Measurements from ENCODE around the gene NDRG4. TPM values are rescaled to one million over a fixed set of nuclear protein-coding genes. Genes with fewer than 3 reads are reported as not detected.

NDRG4 gene
- total RNA-seq, 1 experiment from 2014 or later: 8.6 TPM

DNA sequence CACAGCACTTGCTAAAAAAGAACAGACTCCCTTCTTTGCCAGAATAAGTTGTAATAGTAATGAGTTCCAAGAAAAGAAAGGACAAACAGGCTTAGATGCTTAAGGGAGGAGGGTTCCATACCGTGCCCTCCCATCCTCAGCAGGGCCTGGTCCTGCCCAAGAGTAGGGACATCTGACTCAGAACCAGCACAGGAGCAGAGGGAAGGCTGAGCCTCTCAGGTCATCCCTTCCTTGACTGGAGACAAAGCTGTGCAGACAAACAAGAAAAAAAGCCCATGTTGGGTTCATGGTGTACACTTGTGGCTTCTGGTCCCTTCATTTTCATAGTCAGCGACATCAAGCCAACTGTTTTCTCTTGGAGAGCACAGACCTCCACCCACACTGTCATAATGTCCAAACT is 44.2 kb upstream of the NDRG4 start (continued):
- TF ChIP-seq, protein P1, sequence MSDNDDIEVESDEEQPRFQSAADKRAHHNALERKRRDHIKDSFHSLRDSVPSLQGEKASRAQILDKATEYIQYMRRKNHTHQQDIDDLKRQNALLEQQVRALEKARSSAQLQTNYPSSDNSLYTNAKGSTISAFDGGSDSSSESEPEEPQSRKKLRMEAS (IDR thresholded peaks at IDR 0.05): no peak
- TF ChIP-seq TCF7L2 (IDR thresholded peaks at IDR 0.05; ENCODE audit: borderline replicate concordance, extremely low read depth, insufficient read depth, insufficient read length) (no peak), SRF (IDR thresholded peaks at IDR 0.05; ENCODE audit: low read depth) (no peak), ZNF274 (IDR thresholded peaks at IDR 0.05; ENCODE audit: low read depth, low read length) (no peak), EZH2 (IDR thresholded peaks at IDR 0.05) (no peak)
- TF ChIP-seq, protein P2, sequence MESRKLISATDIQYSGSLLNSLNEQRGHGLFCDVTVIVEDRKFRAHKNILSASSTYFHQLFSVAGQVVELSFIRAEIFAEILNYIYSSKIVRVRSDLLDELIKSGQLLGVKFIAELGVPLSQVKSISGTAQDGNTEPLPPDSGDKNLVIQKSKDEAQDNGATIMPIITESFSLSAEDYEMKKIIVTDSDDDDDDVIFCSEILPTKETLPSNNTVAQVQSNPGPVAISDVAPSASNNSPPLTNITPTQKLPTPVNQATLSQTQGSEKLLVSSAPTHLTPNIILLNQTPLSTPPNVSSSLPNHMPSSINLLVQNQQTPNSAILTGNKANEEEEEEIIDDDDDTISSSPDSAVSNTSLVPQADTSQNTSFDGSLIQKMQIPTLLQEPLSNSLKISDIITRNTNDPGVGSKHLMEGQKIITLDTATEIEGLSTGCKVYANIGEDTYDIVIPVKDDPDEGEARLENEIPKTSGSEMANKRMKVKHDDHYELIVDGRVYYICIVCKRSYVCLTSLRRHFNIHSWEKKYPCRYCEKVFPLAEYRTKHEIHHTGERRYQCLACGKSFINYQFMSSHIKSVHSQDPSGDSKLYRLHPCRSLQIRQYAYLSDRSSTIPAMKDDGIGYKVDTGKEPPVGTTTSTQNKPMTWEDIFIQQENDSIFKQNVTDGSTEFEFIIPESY (IDR thresholded peaks at IDR 0.05; ENCODE audit: extremely low read depth, insufficient replicate concordance, low read length): no peak

DNA sequence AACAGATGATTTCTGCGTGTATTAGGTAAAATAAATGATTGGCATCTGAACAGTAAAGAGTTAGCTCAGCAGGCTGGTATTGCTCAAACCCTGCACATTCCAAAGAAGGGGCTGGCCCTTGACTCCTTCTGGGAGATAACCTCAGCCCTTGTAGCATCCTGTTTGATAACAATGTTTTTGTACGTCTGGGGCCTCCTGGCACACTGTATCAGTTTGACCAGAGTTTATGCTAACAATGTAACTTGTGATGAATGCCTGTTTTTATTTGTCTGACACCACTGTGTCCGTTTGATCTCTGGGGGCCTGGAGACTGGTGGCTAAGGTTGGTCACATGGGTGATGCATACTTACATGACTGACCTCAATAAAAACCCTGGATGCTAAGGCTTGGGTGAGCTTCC is 43.8 kb upstream of the NDRG4 start:
- no peaks in the 10 kb centered on the region for H4K20me1 ChIP-seq (ENCODE audit: insufficient read depth)
- intact Hi-C loops (cut with micrococcal nuclease): no loop called here
- H3K27ac ChIP-seq (ENCODE audit: low read depth, low read length): no peak overlapping the region
- CTCF ChIA-PET: no interaction called here
- no peak overlapping the region for H3K4me3 ChIP-seq (replicated peaks in 1 of 2; ENCODE audit: low read depth in 1 of 2, low read length in 2 of 2)
- no peaks in the 10 kb centered on the region for H3K9me2 ChIP-seq (ENCODE audit: insufficient read depth)
- no peaks in the 10 kb centered on the region for H3K36me3 ChIP-seq (ENCODE audit: control insufficient read depth in 1 of 2, insufficient read depth in 2 of 2, low read length in 2 of 2)
- ATAC-seq: no peak
- H3K4me1 ChIP-seq (ENCODE audit: control insufficient read depth in 1 of 2, insufficient read depth in 2 of 2, low read length in 2 of 2): peaks cover 9 to 35% of the 10 kb centered on the region in 2 experiments
- H3K4me2 ChIP-seq (ENCODE audit: low read length): no peak overlapping the region
- POLR2A ChIA-PET: no interaction called here
- H3K9me3 ChIP-seq (ENCODE audit: control insufficient read depth in 1 of 2, insufficient read depth in 1 of 2, low read depth in 1 of 2, low read length in 2 of 2): no peaks in the 10 kb centered on the region
- no peak for DNase-seq (ENCODE audit: low read depth, low spot score)
- no peak overlapping the region for H3K9ac ChIP-seq (ENCODE audit: low read length)
- no peaks in the 10 kb centered on the region for H3K27me3 ChIP-seq (ENCODE audit: insufficient read depth, low read length)
- H3K79me2 ChIP-seq (ENCODE audit: insufficient read depth, low read length): no peaks in the 10 kb centered on the region
- H2AFZ ChIP-seq (ENCODE audit: low read depth, low read length, poor library complexity, severe bottlenecking): no peak overlapping the region
- no TSS peak for BruUV-seq (replicated peaks)
- RAD21 ChIA-PET (ENCODE audit: low non-redundant PET in 1 of 2, low total read pairs in 2 of 2, uncharacterized antibody in 2 of 2, unreplicated experiment in 2 of 2): no interaction called here
- TF ChIP-seq ELF1 (IDR thresholded peaks at IDR 0.05; ENCODE audit: borderline replicate concordance, low read depth): no peak
- TF ChIP-seq, protein P1 (IDR thresholded peaks at IDR 0.05): no peak
- TF ChIP-seq EZH2 (IDR thresholded peaks at IDR 0.05): no peak
- TF ChIP-seq, protein P3, sequence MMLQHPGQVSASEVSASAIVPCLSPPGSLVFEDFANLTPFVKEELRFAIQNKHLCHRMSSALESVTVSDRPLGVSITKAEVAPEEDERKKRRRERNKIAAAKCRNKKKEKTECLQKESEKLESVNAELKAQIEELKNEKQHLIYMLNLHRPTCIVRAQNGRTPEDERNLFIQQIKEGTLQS (IDR thresholded peaks at IDR 0.05): no peak
- no peak for TF ChIP-seq EZH2phosphoT487 (IDR thresholded peaks at IDR 0.05; ENCODE audit: borderline replicate concordance)
- TF ChIP-seq CBX3 (IDR thresholded peaks at IDR 0.05; ENCODE audit: low read depth): no peak
- TF ChIP-seq, protein P4, sequence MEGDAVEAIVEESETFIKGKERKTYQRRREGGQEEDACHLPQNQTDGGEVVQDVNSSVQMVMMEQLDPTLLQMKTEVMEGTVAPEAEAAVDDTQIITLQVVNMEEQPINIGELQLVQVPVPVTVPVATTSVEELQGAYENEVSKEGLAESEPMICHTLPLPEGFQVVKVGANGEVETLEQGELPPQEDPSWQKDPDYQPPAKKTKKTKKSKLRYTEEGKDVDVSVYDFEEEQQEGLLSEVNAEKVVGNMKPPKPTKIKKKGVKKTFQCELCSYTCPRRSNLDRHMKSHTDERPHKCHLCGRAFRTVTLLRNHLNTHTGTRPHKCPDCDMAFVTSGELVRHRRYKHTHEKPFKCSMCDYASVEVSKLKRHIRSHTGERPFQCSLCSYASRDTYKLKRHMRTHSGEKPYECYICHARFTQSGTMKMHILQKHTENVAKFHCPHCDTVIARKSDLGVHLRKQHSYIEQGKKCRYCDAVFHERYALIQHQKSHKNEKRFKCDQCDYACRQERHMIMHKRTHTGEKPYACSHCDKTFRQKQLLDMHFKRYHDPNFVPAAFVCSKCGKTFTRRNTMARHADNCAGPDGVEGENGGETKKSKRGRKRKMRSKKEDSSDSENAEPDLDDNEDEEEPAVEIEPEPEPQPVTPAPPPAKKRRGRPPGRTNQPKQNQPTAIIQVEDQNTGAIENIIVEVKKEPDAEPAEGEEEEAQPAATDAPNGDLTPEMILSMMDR (IDR thresholded peaks at IDR 0.05 in 2 of 3, conservative IDR thresholded peaks at IDR 0.05 in 1 of 3; ENCODE audit: borderline replicate concordance in 1 of 3, insufficient read depth in 1 of 3, low read depth in 2 of 3, low read length in 2 of 3): no peak
- no peak for TF ChIP-seq POLR2AphosphoS5 (IDR thresholded peaks at IDR 0.05; ENCODE audit: low read depth, low read length)
- TF ChIP-seq, protein P2 (IDR thresholded peaks at IDR 0.05; ENCODE audit: extremely low read depth, insufficient replicate concordance, low read length): no peak
- TF ChIP-seq, protein P5, sequence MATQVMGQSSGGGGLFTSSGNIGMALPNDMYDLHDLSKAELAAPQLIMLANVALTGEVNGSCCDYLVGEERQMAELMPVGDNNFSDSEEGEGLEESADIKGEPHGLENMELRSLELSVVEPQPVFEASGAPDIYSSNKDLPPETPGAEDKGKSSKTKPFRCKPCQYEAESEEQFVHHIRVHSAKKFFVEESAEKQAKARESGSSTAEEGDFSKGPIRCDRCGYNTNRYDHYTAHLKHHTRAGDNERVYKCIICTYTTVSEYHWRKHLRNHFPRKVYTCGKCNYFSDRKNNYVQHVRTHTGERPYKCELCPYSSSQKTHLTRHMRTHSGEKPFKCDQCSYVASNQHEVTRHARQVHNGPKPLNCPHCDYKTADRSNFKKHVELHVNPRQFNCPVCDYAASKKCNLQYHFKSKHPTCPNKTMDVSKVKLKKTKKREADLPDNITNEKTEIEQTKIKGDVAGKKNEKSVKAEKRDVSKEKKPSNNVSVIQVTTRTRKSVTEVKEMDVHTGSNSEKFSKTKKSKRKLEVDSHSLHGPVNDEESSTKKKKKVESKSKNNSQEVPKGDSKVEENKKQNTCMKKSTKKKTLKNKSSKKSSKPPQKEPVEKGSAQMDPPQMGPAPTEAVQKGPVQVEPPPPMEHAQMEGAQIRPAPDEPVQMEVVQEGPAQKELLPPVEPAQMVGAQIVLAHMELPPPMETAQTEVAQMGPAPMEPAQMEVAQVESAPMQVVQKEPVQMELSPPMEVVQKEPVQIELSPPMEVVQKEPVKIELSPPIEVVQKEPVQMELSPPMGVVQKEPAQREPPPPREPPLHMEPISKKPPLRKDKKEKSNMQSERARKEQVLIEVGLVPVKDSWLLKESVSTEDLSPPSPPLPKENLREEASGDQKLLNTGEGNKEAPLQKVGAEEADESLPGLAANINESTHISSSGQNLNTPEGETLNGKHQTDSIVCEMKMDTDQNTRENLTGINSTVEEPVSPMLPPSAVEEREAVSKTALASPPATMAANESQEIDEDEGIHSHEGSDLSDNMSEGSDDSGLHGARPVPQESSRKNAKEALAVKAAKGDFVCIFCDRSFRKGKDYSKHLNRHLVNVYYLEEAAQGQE (IDR thresholded peaks at IDR 0.05; ENCODE audit: low read depth): no peak
- TF ChIP-seq SRF (IDR thresholded peaks at IDR 0.05; ENCODE audit: low read depth): no peak

Data from HCT116 (cell line).